IPS-NIHi7 (cell line): ENCODE results near the gene NSRP1.
A peak's percentile ranks its signal among the peaks of the same experiment; 100 is the strongest.
"Not testable (repeated sequence)": the region's sequence is repeated elsewhere in the genome, so short reads cannot be mapped to it uniquely, and the experiment has no call there.

Source experiments
- DNase-seq: peaks from one replicate; pipeline ENCODE4 v3.0.0; 2012; ENCODE audit warnings: mixed read lengths; ENCODE audit errors: extremely low spot score

Gene NSRP1

DNA sequence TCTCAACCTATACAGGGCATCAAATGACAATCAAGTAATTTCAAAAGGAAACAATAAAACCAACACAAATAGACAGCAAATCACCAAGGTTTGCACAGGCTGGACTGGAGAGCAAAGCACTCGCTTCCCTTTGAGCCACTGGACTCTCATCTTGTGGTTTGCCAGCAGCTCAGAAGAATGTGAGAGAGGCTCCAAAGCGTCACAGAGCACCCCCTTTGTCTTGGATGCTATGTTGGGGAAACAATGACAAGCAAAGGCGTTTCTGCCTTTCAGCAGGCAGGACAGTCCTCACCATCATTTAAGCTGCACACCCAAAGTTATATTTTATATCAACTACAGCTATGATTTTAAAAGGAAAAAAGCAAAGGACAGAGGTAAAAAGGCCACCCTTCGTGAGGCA, 105.6 kb downstream of the NSRP1 start:
- DNase-seq = no peak

DNA sequence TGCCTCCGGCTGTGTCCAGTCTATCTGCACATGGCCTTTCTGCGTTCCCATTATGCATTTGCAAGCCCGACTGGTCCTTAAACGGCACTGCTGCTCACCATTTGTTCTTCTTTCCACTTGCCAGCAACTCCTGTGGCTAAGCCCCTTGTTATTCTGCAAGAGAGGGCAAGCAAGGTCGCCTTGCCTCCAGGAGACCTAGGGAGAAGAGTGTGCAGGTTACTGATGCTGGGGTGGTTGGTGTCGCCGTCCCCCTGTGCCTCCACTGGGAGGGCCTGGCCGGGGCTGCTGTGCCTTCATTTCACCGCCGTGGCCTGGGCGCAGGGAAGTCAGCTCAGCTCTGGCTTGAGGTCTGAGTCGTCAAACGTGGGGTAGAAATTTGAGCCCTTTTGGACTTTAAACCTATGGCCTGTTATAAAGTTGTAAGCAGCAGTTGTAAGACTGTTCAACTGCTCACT, 106.1 kb downstream of the NSRP1 start:
- no peak for DNase-seq

DNA sequence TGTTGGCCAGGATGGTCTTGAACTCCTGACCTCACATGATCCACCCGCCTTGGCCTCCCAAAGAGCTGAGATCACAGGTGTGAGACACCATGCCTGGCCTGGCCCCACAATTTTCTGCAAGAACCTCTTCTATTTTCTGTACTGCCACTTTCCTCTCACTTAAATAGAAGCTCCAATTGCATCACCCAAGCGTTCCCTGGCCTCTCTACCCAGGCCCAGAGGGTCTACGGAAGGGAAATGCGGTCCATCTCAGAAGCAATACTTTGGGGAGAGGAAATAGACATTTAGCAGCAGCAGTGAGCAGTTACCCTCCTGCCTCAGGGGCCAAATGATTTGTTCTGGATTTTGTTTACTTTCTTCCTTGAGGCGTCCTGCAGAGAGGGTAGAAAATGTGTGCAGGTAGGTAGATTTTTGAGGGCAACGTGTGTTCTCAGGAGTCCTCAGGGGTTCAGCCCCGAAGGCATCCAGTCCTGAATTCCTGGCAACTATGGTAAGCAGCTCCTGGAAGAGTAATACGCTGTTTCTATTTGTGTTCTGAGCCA, 107.9 kb downstream of the NSRP1 start:
- no peak for DNase-seq

- DNase-seq = no peak
These were observed 108.5 kb downstream of the NSRP1 start for GRCh38 chr17:30225112-30225511.

DNA sequence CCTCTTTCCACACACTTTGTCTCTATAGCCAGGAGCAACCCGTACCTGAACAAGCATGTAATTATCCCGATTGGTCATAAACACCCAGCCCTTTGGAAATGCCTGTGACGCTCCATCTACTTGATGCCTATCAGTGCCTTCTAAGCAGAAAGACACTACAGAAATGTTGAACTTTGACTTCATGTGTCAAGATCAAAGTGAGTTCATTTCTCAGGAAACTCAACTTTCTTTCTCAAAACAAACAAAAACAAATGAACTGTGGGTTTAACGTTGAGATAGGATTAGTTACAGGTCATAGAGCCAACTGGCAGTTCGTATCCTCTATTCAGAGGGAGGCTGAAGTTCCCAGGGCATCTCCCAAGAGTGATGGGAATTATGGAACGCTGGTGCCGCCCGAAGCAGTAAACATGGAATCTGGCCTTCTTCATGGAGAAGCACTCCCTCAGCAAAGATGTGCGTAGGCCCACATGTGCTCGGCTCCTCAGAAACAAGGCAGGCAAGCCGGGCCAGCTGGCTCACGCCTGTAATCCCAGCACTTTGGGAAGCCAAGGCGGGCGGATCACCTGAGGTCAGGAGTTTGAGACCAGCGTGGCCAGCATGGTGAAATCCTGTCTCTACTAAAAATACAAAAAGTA, 109.4 kb downstream of the NSRP1 start:
- DNase-seq = no peak

DNA sequence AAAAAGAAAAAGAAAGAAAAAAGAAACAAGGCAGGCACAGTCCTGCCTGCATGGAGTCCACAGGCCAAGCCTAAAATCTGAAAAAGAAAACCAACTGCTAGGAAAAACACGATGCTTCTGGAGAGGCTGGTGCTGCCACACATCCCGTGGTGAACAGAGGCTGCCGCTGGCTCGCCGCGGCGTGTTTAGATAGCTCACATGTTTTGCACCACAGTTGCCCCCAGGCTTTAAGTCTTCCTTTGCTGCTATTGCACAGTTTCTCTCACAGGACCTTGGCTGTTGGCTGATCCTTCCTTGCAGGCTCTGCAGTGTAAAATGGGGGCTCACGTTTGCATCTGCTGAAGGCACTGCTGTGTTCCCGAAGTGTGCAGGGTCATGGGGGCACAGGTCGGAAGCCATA, 110.3 kb downstream of the NSRP1 start:
- DNase-seq = no peak

GRCh38 chr17:30228011-30228410, 111.4 kb downstream of the NSRP1 start:
- DNase-seq = no peak

- no peak for DNase-seq
These were observed 112.4 kb downstream of the NSRP1 start for GRCh38 chr17:30229012-30229411.

GRCh38 chr17:30230009-30230408, 113.4 kb downstream of the NSRP1 start:
- not testable (repeated sequence) for DNase-seq

DNA sequence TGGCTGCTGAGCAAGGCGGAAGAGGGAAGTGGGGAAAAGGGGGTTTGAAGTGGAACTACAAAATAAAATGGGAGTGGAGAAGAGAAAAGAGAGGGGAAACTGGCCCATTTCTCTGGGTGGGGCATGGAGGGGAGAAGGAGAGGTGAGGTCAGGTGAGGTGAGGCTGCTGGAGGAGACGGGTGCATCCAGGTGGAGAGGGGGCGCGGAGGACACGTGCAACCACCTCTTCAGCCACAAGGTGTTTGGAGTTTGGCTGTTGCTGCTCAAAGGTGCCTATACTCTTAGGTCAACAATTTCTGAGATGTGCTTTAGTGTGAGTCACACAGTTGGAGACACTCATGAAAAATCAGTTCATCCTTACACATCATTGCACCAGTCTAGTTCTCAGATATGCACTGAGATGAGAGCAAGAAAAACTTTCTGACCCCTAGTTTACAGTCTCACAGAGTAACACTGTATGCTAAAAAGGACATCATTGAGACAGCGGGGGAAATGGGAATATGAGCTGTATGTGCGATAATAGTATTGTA, 114.0 kb downstream of the NSRP1 start:
- DNase-seq = no peak

GRCh38 chr17:30232015-30232823, 115.6 kb downstream of the NSRP1 start:
- DNase-seq = no peak

- no peak for DNase-seq
These were observed 116.3 kb downstream of the NSRP1 start for GRCh38 chr17:30232824-30233427.

DNA sequence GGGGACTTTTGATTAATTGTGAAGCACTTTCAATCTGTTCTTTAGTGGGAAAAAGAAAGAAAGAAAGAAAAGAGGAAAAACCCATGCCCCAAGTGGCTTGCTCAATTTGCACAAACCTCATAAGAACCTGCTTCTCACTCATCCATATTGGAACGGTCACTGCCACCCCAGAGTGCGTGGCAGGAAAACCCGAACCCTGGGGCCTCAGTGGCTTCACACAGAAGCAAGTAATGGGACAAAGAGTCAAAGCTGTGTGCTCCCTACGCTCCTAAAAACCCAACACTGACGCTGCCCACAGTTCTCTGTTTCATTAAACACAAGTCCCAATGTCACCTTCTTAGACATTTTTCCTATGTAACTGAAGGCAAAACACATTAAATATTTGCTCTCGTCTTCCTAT, 117.7 kb downstream of the NSRP1 start:
- no peak for DNase-seq

DNA sequence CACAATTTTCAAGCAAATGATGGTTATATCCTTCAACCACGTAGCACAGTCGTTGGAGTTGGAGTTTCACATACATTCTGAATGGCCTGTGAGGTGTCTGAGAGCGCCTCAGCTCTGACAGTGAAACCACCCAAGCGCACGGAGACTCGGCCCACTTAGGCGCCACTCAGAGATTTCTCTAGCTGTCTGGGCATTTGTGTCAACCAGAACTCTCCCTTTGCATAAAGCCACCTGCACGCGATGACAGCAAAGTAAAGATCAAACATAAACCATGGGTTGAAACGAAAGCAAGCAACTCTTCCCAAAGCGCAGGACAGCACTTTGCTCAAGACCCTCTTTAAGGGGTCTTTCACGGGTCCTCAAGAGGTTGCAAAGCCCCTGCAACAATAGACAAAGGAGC, 118.3 kb downstream of the NSRP1 start:
- DNase-seq = no peak

GRCh38 chr17:30235386-30236296, 119.0 kb downstream of the NSRP1 start, which contains the start of gene SLC6A4:
SLC6A4 (minus strand) TSS chr17:30235697; CDS start chr17:30221958, 13,739 bp downstream.
- peak; percentile 50 for DNase-seq
